Measurements from ENCODE around the gene CDS2. TPM values are rescaled to one million over a fixed set of nuclear protein-coding genes. Genes with fewer than 3 reads are reported as not detected.

Gene CDS2
- total RNA-seq, 1 donor from 2014 or later, result 29.9 TPM

- ATAC-seq (no peak), DNase-seq (ENCODE audit: low spot score) (no peak)
Measured at GRCh38 chr20:5178046-5178445, 51.2 kb downstream of the CDS2 start.

GRCh38 chr20:5180421-5180820 lies 53.6 kb downstream of the CDS2 start:
- DNase-seq (ENCODE audit: low spot score) (no peak), ATAC-seq (no peak)

- DNase-seq (ENCODE audit: low spot score) (no peak), ATAC-seq (no peak)
Measured at GRCh38 chr20:5180933-5181332, 54.1 kb downstream of the CDS2 start.

- ATAC-seq (no peak), DNase-seq (ENCODE audit: low spot score) (no peak)
Measured at GRCh38 chr20:5181492-5181891, 54.7 kb downstream of the CDS2 start.

GRCh38 chr20:5181958-5182357 lies 55.1 kb downstream of the CDS2 start:
- DNase-seq (ENCODE audit: low spot score), result no peak
- no peak for ATAC-seq

GRCh38 chr20:5182615-5183254 lies 55.9 kb downstream of the CDS2 start:
- ATAC-seq (peak; percentile 64), DNase-seq (ENCODE audit: low spot score) (no peak)

GRCh38 chr20:5183731-5184474 lies 57.1 kb downstream of the CDS2 start:
- ATAC-seq (peak; percentile 87), DNase-seq (ENCODE audit: low spot score) (peak; percentile 87)

GRCh38 chr20:5184684-5185083 lies 57.9 kb downstream of the CDS2 start:
- ATAC-seq (no peak), DNase-seq (ENCODE audit: low spot score) (no peak)

- DNase-seq (ENCODE audit: low spot score) (no peak), ATAC-seq (no peak)
Measured at GRCh38 chr20:5187122-5187521, 60.3 kb downstream of the CDS2 start.

- ATAC-seq (no peak), DNase-seq (ENCODE audit: low spot score) (no peak)
Measured at GRCh38 chr20:5188736-5189135, 61.9 kb downstream of the CDS2 start.

- DNase-seq (ENCODE audit: low spot score) (peak; percentile 68), ATAC-seq (peak; percentile 84)
Measured at GRCh38 chr20:5189917-5190316, 63.1 kb downstream of the CDS2 start.

- ATAC-seq (no peak), DNase-seq (ENCODE audit: low spot score) (no peak)
Measured at GRCh38 chr20:5190444-5190843, 63.6 kb downstream of the CDS2 start.

GRCh38 chr20:5191829-5192569 lies 65.2 kb downstream of the CDS2 start:
- ATAC-seq (peak; percentile 85), DNase-seq (ENCODE audit: low spot score) (no peak)

- DNase-seq (ENCODE audit: low spot score) (no peak), ATAC-seq (no peak)
Measured at GRCh38 chr20:5192570-5193431, 66.0 kb downstream of the CDS2 start.

GRCh38 chr20:5195655-5196054 lies 68.8 kb downstream of the CDS2 start:
- DNase-seq (ENCODE audit: low spot score), result no peak
- no peak for ATAC-seq

- ATAC-seq (no peak), DNase-seq (ENCODE audit: low spot score) (no peak)
Measured at GRCh38 chr20:5196149-5196548, 69.3 kb downstream of the CDS2 start.

GRCh38 chr20:5197270-5197827 lies 70.5 kb downstream of the CDS2 start:
- no peak for ATAC-seq
- DNase-seq (ENCODE audit: low spot score), result no peak

GRCh38 chr20:5197847-5198650 lies 71.2 kb downstream of the CDS2 start:
- no peak for DNase-seq (ENCODE audit: low spot score)
- no peak for ATAC-seq

GRCh38 chr20:5198651-5198924 lies 71.8 kb downstream of the CDS2 start:
- DNase-seq (ENCODE audit: low spot score), result no peak
- no peak for ATAC-seq

GRCh38 chr20:5203380-5203779 lies 76.6 kb downstream of the CDS2 start:
- ATAC-seq (peak; percentile 64), DNase-seq (ENCODE audit: low spot score) (no peak)

All from left lobe of liver (tissue), 2 donors.